ENCODE data around the gene EIF4G3.
"Not testable (repeated sequence)": the region's sequence is repeated elsewhere in the genome, so short reads cannot be mapped to it uniquely, and the experiment has no call there.

DNA sequence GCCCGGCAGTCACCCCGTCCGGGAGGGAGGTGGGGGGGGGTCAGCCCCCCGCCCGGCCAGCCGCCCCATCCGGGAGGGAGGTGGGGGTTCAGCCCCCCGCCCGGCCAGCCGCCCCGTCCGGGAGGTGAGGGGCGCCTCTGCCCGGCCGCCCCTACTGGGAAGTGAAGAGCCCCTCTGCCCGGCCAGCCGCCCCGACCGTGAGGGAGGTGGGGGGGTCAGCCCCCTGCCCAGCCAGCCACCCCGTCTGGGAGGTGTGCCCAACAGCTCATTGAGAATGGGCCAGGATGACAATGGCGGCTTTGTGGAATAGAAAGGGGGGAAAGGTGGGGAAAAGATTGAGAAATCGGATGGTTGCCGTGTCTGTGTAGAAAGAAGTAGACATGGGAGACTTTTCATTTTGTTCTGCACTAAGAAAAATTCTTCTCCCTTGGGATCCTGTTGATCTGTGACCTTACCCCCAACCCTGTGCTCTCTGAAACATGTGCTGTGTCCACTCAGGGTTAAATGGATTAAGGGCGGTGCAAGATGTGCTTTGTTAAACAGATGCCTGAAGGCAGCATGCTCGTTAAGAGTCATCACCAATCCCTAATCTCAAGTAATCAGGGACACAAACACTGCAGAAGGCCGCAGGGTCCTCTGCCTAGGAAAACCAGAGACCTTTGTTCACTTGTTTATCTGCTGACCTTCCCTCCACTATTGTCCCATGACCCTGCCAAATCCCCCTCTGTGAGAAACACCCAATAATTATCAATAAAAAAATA lies 152.4 kb downstream of the EIF4G3 start:
- TF ChIP-seq CTCF, POLR2A, EP300 (IDR thresholded peaks at IDR 0.05): not testable (repeated sequence)

All from gastroesophageal sphincter (tissue), 3 donors.